Body of pancreas (tissue), 4 donors: ENCODE measurements around the gene ZNF761.
"Not testable (repeated sequence)": the region's sequence is repeated elsewhere in the genome, so short reads cannot be mapped to it uniquely, and the experiment has no call there.

Source experiments
- CTCF ChIP-seq, 7 experiments: fragments of 450-650 bp in 4 of 7; fragments of 200-600 bp in 3 of 7; sonication (generic) in 3 of 7; IDR thresholded peaks; one replicate each; pipeline ENCODE4 v1.5.1; 2016 to 2019; ENCODE audit warnings: antibody characterized with exemption in 7 of 7
- POLR2A ChIP-seq, 3 donors: fragments of 450-650 bp; IDR thresholded peaks; one replicate each; pipeline ENCODE4 v1.6.1; 2016; ENCODE audit warnings: antibody characterized with exemption in 3 of 3, mild to moderate bottlenecking in 2 of 3

GRCh38 chr19:53423074-53423473, 8.7 kb upstream of the ZNF761 start:
- not testable (repeated sequence) for TF ChIP-seq CTCF, POLR2A (IDR thresholded peaks at IDR 0.05)
